Smooth muscle cell (in vitro differentiated cells): Measurements from ENCODE around the gene KCNMA1. TPM values are rescaled to one million over a fixed set of nuclear protein-coding genes. Genes with fewer than 3 reads are reported as not detected.

Experiments used
- DNase-seq: peaks from one replicate; lab custom pipeline; 2025; ENCODE audit not compliant: unreplicated experiment; lab: John Stamatoyannopoulos, UW
- H2AFZ ChIP-seq: fragments of 200-600 bp; sonication (generic); 2 replicates; pipeline ENCODE4 v1.6.0; 2016; ENCODE audit warnings: antibody characterized with exemption, low read depth, mild to moderate bottlenecking
- H3F3A ChIP-seq: fragments of 200-600 bp; sonication (generic); 2 replicates; pipeline ENCODE4 v1.6.0; 2017; ENCODE audit warnings: antibody characterized with exemption, low read depth
- H3K27ac ChIP-seq: fragments of 200-600 bp; sonication (generic); 2 replicates; pipeline ENCODE4 v1.5.1; 2016; ENCODE audit warnings: low read depth, mild to moderate bottlenecking
- H3K27me3 ChIP-seq: fragments of 200-600 bp; sonication (generic); 2 replicates; pipeline ENCODE4 v1.6.1; 2016; ENCODE audit warnings: low read depth, mild to moderate bottlenecking
- H3K36me3 ChIP-seq: fragments of 200-600 bp; sonication (generic); 2 replicates; pipeline ENCODE4 v1.5.1; 2016; ENCODE audit warnings: low read depth
- H3K4me1 ChIP-seq: fragments of 200-600 bp; sonication (generic); 2 replicates; pipeline ENCODE4 v1.5.1; 2016; ENCODE audit warnings: low read depth
- H3K4me2 ChIP-seq: fragments of 200-600 bp; sonication (generic); 2 replicates; pipeline ENCODE4 v1.6.0; 2016; ENCODE audit warnings: mild to moderate bottlenecking
- H3K4me3 ChIP-seq: fragments of 200-600 bp; sonication (generic); 2 replicates; pipeline ENCODE4 v1.5.1; 2016; ENCODE audit warnings: mild to moderate bottlenecking
- H3K79me2 ChIP-seq: fragments of 200-600 bp; sonication (generic); 2 replicates; pipeline ENCODE4 v1.6.0; 2016; ENCODE audit warnings: low read depth, mild to moderate bottlenecking
- H3K9ac ChIP-seq: fragments of 200-600 bp; sonication (generic); 2 replicates; pipeline ENCODE4 v1.6.0; 2016; ENCODE audit warnings: low read depth
- H3K9me3 ChIP-seq: fragments of 200-600 bp; sonication (generic); replicated peaks from 2 replicates; pipeline ENCODE4 v1.5.1; 2016; ENCODE audit warnings: low read depth
- H4K20me1 ChIP-seq: fragments of 200-600 bp; sonication (generic); 2 replicates; pipeline ENCODE4 v1.6.0; 2016; ENCODE audit warnings: low read depth
- CTCF ChIP-seq: fragments of 200-600 bp; sonication (generic); IDR thresholded peaks from 2 replicates; pipeline ENCODE4 v1.5.1; 2017; ENCODE audit warnings: borderline replicate concordance, mild to moderate bottlenecking, antibody characterized with exemption; ENCODE audit not compliant: insufficient read depth, poor library complexity, severe bottlenecking
- WGBS: methylation state at CpG from one replicate; pipeline ENCODE4 v1.1.7; 2016; ENCODE audit warnings: low lambda C conversion rate; 5-methylcytosine and 5-hydroxymethylcytosine counted together
- polyA plus RNA-seq: library from polyadenylated mRNA; unstranded; fragments of >200 nt; fragmentation: Nextera tagmentation; extraction: Ambion mirVana; gene quantifications from 2 replicates; pipeline ENCODE4 v1.2.1, GENCODE V29; 2016
- total RNA-seq: library from RNA; depleted of rRNA; stranded (reverse); fragments of >200 nt; gene quantifications from 2 replicates; pipeline ENCODE4 v1.2.3, GENCODE V29; 2014

KCNMA1 gene
- total and polyA plus RNA-seq, 2 experiments from 2014 or later, result 9.1 to 23.4 TPM

GRCh38 chr10:77121829-77122228 is 515.8 kb downstream of the KCNMA1 start:
- WGBS, result 82% methylated on average over 10 of the region's 10 CpGs
- no peak for TF ChIP-seq CTCF
- Histone ChIP-seq H3K9me3 (no peaks in the 10 kb centered on the region), H3K27ac (no peak overlapping the region), H3K9ac (no peak overlapping the region), H3K4me3 (no peak overlapping the region), H4K20me1 (no peaks in the 10 kb centered on the region), H3F3A (no peaks in the 10 kb centered on the region), H3K4me1 (no peaks in the 10 kb centered on the region), H3K79me2 (no peaks in the 10 kb centered on the region), H3K27me3 (no peaks in the 10 kb centered on the region), H3K4me2 (no peak overlapping the region), H2AFZ (no peak overlapping the region), H3K36me3 (no peaks in the 10 kb centered on the region)
- DNase-seq, result no peak

- no peaks in the 10 kb centered on the region for H3K9me3 ChIP-seq
- DNase-seq, result no peak
- H3K4me3 ChIP-seq, result no peak overlapping the region
- WGBS, result 87% methylated on average over 4 of the region's 4 CpGs
- H3K9ac ChIP-seq, result no peak overlapping the region
- no peaks in the 10 kb centered on the region for H3K79me2 ChIP-seq
- no peak overlapping the region for H3K27ac ChIP-seq
- H3K27me3 ChIP-seq, result no peaks in the 10 kb centered on the region
- no peak overlapping the region for H3K4me2 ChIP-seq
- no peaks in the 10 kb centered on the region for H4K20me1 ChIP-seq
- H3K4me1 ChIP-seq, result no peaks in the 10 kb centered on the region
- H3K36me3 ChIP-seq, result no peaks in the 10 kb centered on the region
- no peak for TF ChIP-seq CTCF
- no peaks in the 10 kb centered on the region for H3F3A ChIP-seq
- H2AFZ ChIP-seq, result no peak overlapping the region
Observed at GRCh38 chr10:77120666-77121376, 516.8 kb downstream of the KCNMA1 start.

- H3K9me3 ChIP-seq, result no peaks in the 10 kb centered on the region
- TF ChIP-seq CTCF, result no peak
- H3K79me2 ChIP-seq, result no peaks in the 10 kb centered on the region
- H3F3A ChIP-seq, result no peaks in the 10 kb centered on the region
- no peak overlapping the region for H2AFZ ChIP-seq
- no peak overlapping the region for H3K4me3 ChIP-seq
- no peak overlapping the region for H3K4me2 ChIP-seq
- no peaks in the 10 kb centered on the region for H3K4me1 ChIP-seq
- no peak for DNase-seq
- H4K20me1 ChIP-seq, result no peaks in the 10 kb centered on the region
- WGBS, result 84% methylated on average over 4 of the region's 4 CpGs
- H3K9ac ChIP-seq, result no peak overlapping the region
- H3K27ac ChIP-seq, result no peak overlapping the region
- no peaks in the 10 kb centered on the region for H3K36me3 ChIP-seq
- H3K27me3 ChIP-seq, result no peaks in the 10 kb centered on the region
Observed at GRCh38 chr10:77120012-77120411, 517.6 kb downstream of the KCNMA1 start.
